GM11168 (cell line): ENCODE results near the gene TAGLN3.

Source experiments
- in situ Hi-C: fragments of 300-500 bp; cut with MboI; formaldehyde crosslinking; loops from one replicate; pipeline ENCODE4 v1.12.0; 2022; ENCODE audit warnings: low sequenced_read_pairs; ENCODE audit not compliant: unreplicated experiment

Gene TAGLN3

DNA sequence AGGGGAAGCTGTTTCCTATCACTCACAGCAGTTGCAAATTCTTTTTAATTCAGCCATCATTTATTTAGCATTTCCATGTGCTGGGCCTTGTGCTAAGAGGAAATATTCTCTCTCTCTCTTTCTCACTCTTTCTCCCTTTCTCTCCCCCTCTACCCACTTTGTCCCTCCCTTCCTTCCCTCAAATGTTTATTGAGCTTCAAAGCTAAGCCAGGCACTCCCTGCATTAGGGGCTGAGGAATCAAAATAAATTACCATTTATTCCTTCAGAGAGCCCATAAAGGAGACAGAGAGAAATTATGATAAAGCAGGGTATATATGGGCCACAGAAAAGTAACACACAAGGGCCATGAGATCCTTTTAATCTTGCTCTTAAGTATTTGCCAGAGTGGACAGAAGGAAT lies 42.6 kb downstream of the TAGLN3 start:
- in situ Hi-C loops: no loop called here

DNA sequence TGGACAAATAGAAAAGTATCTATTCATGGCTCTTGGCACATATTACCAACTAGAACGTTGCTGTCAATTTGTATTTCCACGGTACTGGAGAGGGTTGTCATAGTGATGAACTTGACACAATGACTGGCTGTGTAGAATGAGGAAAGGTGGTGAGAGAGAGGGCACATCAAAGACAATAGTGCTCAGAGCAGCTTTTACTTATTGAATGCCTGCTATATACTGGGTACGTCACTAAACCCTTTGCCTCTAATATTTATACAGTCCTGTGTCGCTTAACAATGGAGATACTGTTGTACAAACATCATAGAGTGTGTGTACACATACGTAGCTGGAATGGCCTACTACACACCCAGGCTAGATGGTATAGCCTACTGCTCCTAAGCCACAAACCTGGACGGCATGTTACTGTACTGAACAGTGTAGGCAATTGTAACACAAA lies 44.1 kb downstream of the TAGLN3 start:
- in situ Hi-C loops: no loop called here

DNA sequence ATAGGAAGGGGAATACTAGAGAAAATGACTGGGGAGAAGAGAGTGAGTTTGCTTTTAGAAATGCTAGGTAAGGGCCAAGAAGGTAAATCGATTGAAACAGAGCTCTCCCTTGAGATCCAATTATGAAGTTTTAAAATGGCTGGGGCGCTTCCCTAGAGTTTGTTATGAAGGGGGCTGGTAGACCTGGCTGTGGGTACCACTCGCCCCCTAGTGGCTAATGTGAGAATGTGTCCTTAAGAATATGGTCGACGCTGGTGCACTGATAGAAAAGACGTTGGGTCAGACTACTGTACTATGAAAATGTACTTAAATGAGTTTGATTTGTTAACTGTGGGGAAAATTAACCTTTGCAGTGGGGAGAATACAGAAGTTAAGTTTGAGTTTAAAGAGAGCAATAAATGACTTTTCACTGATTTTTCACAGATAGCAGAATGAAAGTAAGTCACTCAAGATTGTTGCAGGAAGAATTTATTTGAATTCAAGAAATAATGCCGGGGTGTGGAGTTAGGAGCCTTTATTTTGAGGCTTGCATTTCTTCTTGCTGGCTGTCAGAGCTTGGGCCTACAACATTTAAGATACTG lies 45.0 kb downstream of the TAGLN3 start:
- in situ Hi-C loops: no loop called here

DNA sequence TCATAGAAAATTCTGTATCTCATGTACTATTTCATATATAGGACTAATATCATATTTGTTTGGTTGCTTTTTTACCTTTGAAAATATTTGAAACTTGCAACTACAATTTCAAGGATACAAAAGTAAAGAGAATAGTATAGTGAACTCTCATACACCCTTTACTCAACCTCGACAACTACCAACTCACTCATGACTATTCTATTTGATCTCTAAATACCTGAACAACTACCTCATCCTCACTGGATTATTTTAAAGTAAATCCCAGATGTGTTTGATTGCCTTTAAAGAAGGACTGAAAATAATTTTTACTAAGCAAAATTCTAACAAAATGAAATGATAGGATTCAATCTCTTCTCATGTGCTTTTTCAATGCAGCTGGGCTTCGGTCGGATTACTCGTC lies 47.9 kb downstream of the TAGLN3 start:
- in situ Hi-C loops: no loop called here

DNA sequence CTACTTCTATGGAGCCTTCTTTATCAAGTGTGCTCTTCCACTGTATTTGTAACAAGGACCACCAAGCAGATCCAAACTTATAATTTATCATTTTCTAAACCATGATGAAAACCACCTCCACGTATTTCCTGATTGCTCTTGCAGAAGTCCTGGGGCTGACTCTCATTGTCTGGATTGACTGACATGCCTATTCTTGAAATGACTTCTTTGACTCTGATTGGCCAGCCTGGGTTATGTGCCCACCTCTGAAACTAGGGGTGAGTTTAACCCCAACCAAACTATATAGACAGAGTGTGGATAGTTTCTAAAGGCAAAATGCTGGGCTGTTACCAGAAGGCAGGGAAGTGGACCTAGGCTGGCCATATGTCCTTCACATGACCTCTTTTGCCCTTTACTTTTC lies 48.5 kb downstream of the TAGLN3 start:
- in situ Hi-C loops: no loop called here

DNA sequence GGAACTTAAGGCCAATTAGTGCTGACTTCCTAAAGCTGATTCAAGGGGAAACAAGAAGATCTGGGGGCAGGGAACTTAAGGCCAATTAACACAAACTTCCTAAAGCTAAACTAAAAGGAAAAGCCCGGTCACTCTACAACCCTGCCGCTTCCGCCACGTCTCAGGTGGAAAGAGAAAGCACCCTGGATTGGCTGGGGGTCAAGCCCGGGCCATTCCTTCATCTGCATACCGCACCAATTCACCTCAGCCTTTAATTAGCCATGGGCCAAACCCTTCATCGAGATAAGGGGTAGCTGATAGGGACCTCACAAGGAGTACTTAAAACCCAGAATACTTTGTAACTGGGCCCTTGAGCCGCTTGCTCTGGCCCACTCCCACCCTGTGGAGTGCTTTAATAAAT lies 50.2 kb downstream of the TAGLN3 start:
- in situ Hi-C loops: no loop called here

DNA sequence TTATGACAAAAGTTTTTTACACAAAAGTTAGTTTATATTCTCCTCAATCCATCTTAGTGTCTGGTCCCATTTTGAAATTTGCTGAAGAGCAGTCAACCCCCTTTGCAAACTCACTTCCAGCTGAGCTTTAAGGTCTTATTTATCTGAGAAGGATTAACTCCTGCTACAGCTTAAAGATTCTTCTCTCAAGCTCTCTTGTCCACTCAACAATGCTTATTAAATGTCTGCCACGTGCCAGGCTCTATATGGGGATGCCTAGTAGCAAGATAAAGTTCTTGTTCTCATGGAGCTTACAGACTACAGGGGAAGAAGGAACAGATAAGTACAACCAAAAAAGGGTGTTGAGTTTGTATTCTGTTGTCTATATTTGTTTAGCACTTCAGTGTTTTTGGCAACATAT lies 54.5 kb downstream of the TAGLN3 start:
- in situ Hi-C loops: no loop called here

DNA sequence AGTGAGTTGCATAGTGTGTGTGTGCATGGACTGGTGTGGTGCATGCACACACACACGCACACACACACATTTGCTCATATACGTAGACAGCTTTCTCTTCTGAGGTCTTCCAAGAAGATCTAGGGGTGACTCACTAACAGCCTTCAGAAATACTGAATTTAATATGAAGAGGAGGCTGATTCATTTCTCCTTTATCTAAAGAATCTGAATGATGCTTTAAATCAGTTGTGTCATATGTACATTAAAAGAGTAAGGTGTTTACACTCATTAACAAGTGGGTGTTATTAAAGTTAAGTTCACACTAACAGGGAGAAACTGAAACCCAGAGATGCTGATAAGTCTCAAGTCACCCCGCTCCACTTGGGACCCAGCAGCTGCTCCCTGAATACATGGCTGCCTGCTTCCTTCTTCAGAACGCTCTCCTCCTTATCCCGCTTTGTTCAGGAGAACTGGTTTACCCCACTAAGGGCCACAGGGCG lies 57.8 kb downstream of the TAGLN3 start:
- in situ Hi-C loops: no loop called here

DNA sequence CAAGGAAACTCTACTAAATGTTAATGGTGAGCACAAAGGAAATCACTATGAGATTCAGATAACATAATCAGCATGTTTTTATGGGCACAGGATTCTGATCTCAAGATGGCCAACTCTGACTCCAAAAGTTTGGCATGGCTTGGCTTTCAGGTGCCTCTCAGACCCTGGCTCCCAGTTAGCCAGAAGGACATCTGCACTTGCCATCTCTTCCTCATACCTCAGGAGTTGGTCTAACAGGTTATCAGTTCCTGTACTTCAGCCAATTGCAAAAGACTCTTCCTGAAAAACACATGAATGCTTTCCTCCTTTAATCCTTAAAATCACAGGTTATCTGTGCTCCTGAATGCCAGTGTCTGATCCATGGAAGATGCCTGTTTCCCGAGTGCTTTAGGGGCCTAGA lies 60.8 kb downstream of the TAGLN3 start:
- in situ Hi-C loops: no loop called here

DNA sequence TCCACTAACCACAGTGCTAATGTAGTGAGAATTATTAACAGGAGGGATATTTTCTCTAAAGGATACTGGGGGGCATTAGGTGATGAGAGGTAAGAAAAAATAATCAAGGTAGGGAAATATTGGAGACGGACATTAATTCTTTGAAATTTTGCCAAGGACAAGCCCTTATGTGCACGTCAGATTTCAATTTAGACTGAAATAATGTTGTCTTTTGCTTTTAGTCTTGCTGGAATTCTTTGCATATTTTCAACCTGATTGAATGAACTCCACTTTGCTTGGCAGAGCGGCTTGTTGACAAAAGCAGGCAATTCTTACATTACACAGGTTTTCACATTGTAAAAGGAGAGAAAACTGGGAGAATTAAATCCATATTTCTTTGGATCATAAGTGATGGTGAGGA lies 62.4 kb downstream of the TAGLN3 start:
- in situ Hi-C loops: no loop called here
